Measurements from ENCODE around the gene BLM.
"Not testable (repeated sequence)": the region's sequence is repeated elsewhere in the genome, so short reads cannot be mapped to it uniquely, and the experiment has no call there.

Gene BLM

GRCh38 chr15:90819850-90820249 lies 102.7 kb downstream of the BLM start:
- DNase-seq (ENCODE audit: low read depth in 2 of 2) = no peak

- no peak for DNase-seq (ENCODE audit: low read depth in 2 of 2)
Measured at GRCh38 chr15:90820481-90820880, 103.3 kb downstream of the BLM start.

- no peak for DNase-seq (ENCODE audit: low read depth in 2 of 2)
Measured at GRCh38 chr15:90822204-90822955, 105.2 kb downstream of the BLM start.

GRCh38 chr15:90823455-90823974 lies 106.4 kb downstream of the BLM start:
- no peak for DNase-seq (ENCODE audit: low read depth in 2 of 2)

- DNase-seq (ENCODE audit: low read depth in 2 of 2) = not testable (repeated sequence)
Measured at GRCh38 chr15:90825115-90825899, 108.2 kb downstream of the BLM start.

- not testable (repeated sequence) for DNase-seq (ENCODE audit: low read depth in 2 of 2)
Measured at GRCh38 chr15:90826206-90826885, 109.2 kb downstream of the BLM start.

- no peak for DNase-seq (ENCODE audit: low read depth in 2 of 2)
Measured at GRCh38 chr15:90826886-90827435, 109.8 kb downstream of the BLM start.

GRCh38 chr15:90828111-90828510 lies 111.0 kb downstream of the BLM start:
- DNase-seq (ENCODE audit: low read depth in 2 of 2) = no peak

- DNase-seq (ENCODE audit: low read depth in 2 of 2) = no peak
Measured at GRCh38 chr15:90829126-90829525, 112.0 kb downstream of the BLM start.

GRCh38 chr15:90829942-90830440 lies 112.8 kb downstream of the BLM start:
- peak; percentile 71 to 82 for DNase-seq (ENCODE audit: low read depth in 2 of 2)

GRCh38 chr15:90834626-90835025 lies 117.5 kb downstream of the BLM start:
- DNase-seq (ENCODE audit: low read depth in 2 of 2) = no peak

GRCh38 chr15:90836296-90836871 lies 119.2 kb downstream of the BLM start:
- DNase-seq (ENCODE audit: low read depth in 2 of 2) = no peak

- peak in 1 of 2 donors; percentile 74 for DNase-seq (ENCODE audit: low read depth in 2 of 2)
Measured at GRCh38 chr15:90837094-90837493, 119.9 kb downstream of the BLM start.

- peak; percentile 85 to 94 for DNase-seq (ENCODE audit: low read depth in 2 of 2)
Measured at GRCh38 chr15:90838139-90838538, 121.0 kb downstream of the BLM start.

- no peak for DNase-seq (ENCODE audit: low read depth in 2 of 2)
Measured at GRCh38 chr15:90838544-90838943, 121.4 kb downstream of the BLM start.

GRCh38 chr15:90839187-90840071 lies 122.3 kb downstream of the BLM start:
- DNase-seq (ENCODE audit: low read depth in 2 of 2) = no peak

GRCh38 chr15:90840157-90840855 lies 123.2 kb downstream of the BLM start:
- no peak for DNase-seq (ENCODE audit: low read depth in 2 of 2)

GRCh38 chr15:90840954-90841353 lies 123.8 kb downstream of the BLM start:
- DNase-seq (ENCODE audit: low read depth in 2 of 2) = no peak

- DNase-seq (ENCODE audit: low read depth in 2 of 2) = no peak
Measured at GRCh38 chr15:90844696-90845095, 127.5 kb downstream of the BLM start.

Measured in stimulated activated CD8-positive, alpha-beta memory T cell treated with anti-CD3 and anti-CD28 coated beads, Interleukin-15, amount 100 ng/mL, for 48 hours (primary cell).